H1 (cell line): Measurements from ENCODE around the gene HERC3. TPM values are rescaled to one million over a fixed set of nuclear protein-coding genes. Genes with fewer than 3 reads are reported as not detected.

Experiments used
- CTCF ChIA-PET: fragments of 300-600 bp; sonication (Branson Sonifier 250); formaldehyde crosslinking; loops from one replicate; lab custom pipeline; 2021; ENCODE audit not compliant: partially characterized antibody; lab: Charles Lee
- POLR2A ChIA-PET: fragments of 300-600 bp; sonication (Branson Sonifier 250); formaldehyde crosslinking; loops from one replicate; lab custom pipeline; 2021; ENCODE audit warnings: inconsistent platforms; ENCODE audit not compliant: partially characterized antibody; lab: Charles Lee
- DNase-seq, 2 experiments: peaks; one replicate each; pipeline versions ENCODE4 v3.0.0 to v3.0.0-alpha.2; 2010 to 2022; ENCODE audit warnings: low spot score in 2 of 2, low read depth in 1 of 2, mixed read lengths in 1 of 2
- FAIRE-seq: peaks from 2 replicates; lab custom pipeline; 2011; peaks lifted over from hg19 to GRCh38; lab: Jason Lieb, UNC
- H2AFZ ChIP-seq: 2 replicates; pipeline ENCODE4 v1.8.1; 2012; ENCODE audit warnings: low read length, inconsistent platforms
- H2AK5ac ChIP-seq: 2 replicates; pipeline ENCODE4 v1.6.1; 2013; ENCODE audit warnings: low read depth, low read length
- H2BK120ac ChIP-seq: replicated peaks from 2 replicates; pipeline ENCODE3; 2013; ENCODE audit warnings: low read depth, low read length, inconsistent platforms
- H2BK12ac ChIP-seq: 2 replicates; pipeline ENCODE4 v1.6.1; 2013; ENCODE audit warnings: low read depth, low read length
- H2BK15ac ChIP-seq: 2 replicates; pipeline ENCODE4 v1.6.1; 2013; ENCODE audit warnings: low read length
- H2BK20ac ChIP-seq: 2 replicates; pipeline ENCODE4 v1.6.1; 2013; ENCODE audit warnings: low read length
- H2BK5ac ChIP-seq: 2 replicates; pipeline ENCODE4 v1.6.1; 2013; ENCODE audit warnings: low read depth, low read length
- H3K14ac ChIP-seq: 2 replicates; pipeline ENCODE4 v1.6.1; 2013; ENCODE audit warnings: inconsistent platforms; ENCODE audit not compliant: insufficient read length
- H3K18ac ChIP-seq: 2 replicates; pipeline ENCODE4 v1.6.1; 2013; ENCODE audit warnings: low read length; ENCODE audit errors: extremely low read depth
- H3K23ac ChIP-seq: 2 replicates; pipeline ENCODE4 v1.6.1; 2013; ENCODE audit warnings: inconsistent platforms; ENCODE audit not compliant: insufficient read length
- H3K23me2 ChIP-seq: 2 replicates; pipeline ENCODE4 v1.6.1; 2013; ENCODE audit warnings: low read depth, low read length
- H3K27ac ChIP-seq: 2 replicates; pipeline ENCODE4 v1.6.1; 2011; ENCODE audit warnings: low read depth, low read length, inconsistent platforms
- H3K27me3 ChIP-seq, 4 experiments: replicated peaks in 1 of 4; 1 replicate in 1 of 4; 2 replicates in 3 of 4; pipeline versions ENCODE4 v1.6.1 to v1.8.1; 2011 to 2013; ENCODE audit warnings: low read length in 3 of 4, mild to moderate bottlenecking in 3 of 4, inconsistent platforms in 2 of 4, mixed read lengths in 2 of 4, moderate library complexity in 1 of 4; ENCODE audit not compliant: control insufficient read depth in 3 of 4, insufficient read depth in 3 of 4; ENCODE audit errors: extremely low read depth in 1 of 4
- H3K36me3 ChIP-seq, 4 experiments: 2 replicates each; pipeline versions ENCODE4 v1.6.1 to v1.8.1; 2011 to 2013; ENCODE audit warnings: mild to moderate bottlenecking in 4 of 4, low read length in 3 of 4, moderate library complexity in 2 of 4, control low read depth in 1 of 4, inconsistent platforms in 1 of 4; ENCODE audit not compliant: insufficient read depth in 4 of 4, control insufficient read depth in 2 of 4
- H3K4ac ChIP-seq: replicated peaks from 2 replicates; pipeline ENCODE3; 2013; ENCODE audit warnings: low read length, low read depth, mixed read lengths, inconsistent platforms; ENCODE audit not compliant: insufficient read length
- H3K4me1 ChIP-seq, 4 experiments: replicated peaks in 1 of 4; 1 replicate in 1 of 4; 2 replicates in 3 of 4; pipeline versions ENCODE4 v1.6.1 to v1.8.1; 2011 to 2013; ENCODE audit warnings: low read length in 3 of 4, inconsistent platforms in 2 of 4, mixed read lengths in 1 of 4; ENCODE audit not compliant: insufficient read depth in 4 of 4, control insufficient read depth in 3 of 4
- H3K4me2 ChIP-seq, 2 experiments: 2 replicates each; pipeline versions ENCODE4 v1.6.1 to v1.8.1; 2011 to 2013; ENCODE audit warnings: low read depth in 2 of 2, low read length in 2 of 2, control low read depth in 1 of 2, inconsistent platforms in 1 of 2, mild to moderate bottlenecking in 1 of 2; ENCODE audit not compliant: insufficient read depth in 1 of 2
- H3K4me3 ChIP-seq, 4 experiments: fragments of 200-600, 300-600 bp in 1 of 4; sonication (generic), shearing (Covaris generic), sonication (Bioruptor Twin) in 1 of 4; 2 replicates each; pipeline versions ENCODE4 v1.5.1 to v1.8.1; 2011 to 2016; ENCODE audit warnings: low read length in 4 of 4, low read depth in 3 of 4, control low read depth in 2 of 4, inconsistent platforms in 2 of 4, mild to moderate bottlenecking in 2 of 4, mixed read lengths in 1 of 4, moderate library complexity in 1 of 4; ENCODE audit not compliant: insufficient read depth in 2 of 4; ENCODE audit errors: extremely low read depth in 1 of 4
- H3K56ac ChIP-seq: replicated peaks from 2 replicates; pipeline ENCODE3; 2013; ENCODE audit warnings: low read depth, mild to moderate bottlenecking, mixed read lengths, low read length, inconsistent platforms; ENCODE audit not compliant: insufficient read length
- H3K79me1 ChIP-seq: 2 replicates; pipeline ENCODE4 v1.6.1; 2013; ENCODE audit warnings: low read depth, low read length, control low read depth
- H3K79me2 ChIP-seq, 2 experiments: 2 replicates each; pipeline versions ENCODE4 v1.6.1 to v1.8.1; 2012 to 2013; ENCODE audit warnings: low read length in 2 of 2, mild to moderate bottlenecking in 2 of 2, inconsistent platforms in 1 of 2; ENCODE audit not compliant: insufficient read depth in 2 of 2, control insufficient read depth in 1 of 2
- H3K9ac ChIP-seq, 4 experiments: replicated peaks in 1 of 4; 1 replicate in 1 of 4; 2 replicates in 3 of 4; pipeline versions ENCODE4 v1.6.1 to v1.8.1; 2011 to 2013; ENCODE audit warnings: low read depth in 3 of 4, low read length in 3 of 4, control low read depth in 2 of 4, mild to moderate bottlenecking in 2 of 4, moderate library complexity in 2 of 4, inconsistent platforms in 1 of 4; ENCODE audit errors: extremely low read depth in 1 of 4
- H3K9me3 ChIP-seq, 2 experiments: 2 replicates each; pipeline versions ENCODE4 v1.6.1 to v1.8.1; 2012 to 2013; ENCODE audit warnings: mild to moderate bottlenecking in 2 of 2, moderate library complexity in 2 of 2, control low read depth in 1 of 2, inconsistent platforms in 1 of 2, low read depth in 1 of 2, low read length in 1 of 2, mixed read lengths in 1 of 2; ENCODE audit not compliant: insufficient read depth in 2 of 2
- H4K20me1 ChIP-seq, 2 experiments: replicated peaks in 1 of 2; 2 replicates each; pipeline versions ENCODE3 to v1.8.1; 2011 to 2013; ENCODE audit warnings: inconsistent platforms in 2 of 2, low read length in 2 of 2, mild to moderate bottlenecking in 1 of 2; ENCODE audit not compliant: insufficient read depth in 2 of 2, control insufficient read depth in 1 of 2
- H4K5ac ChIP-seq: 2 replicates; pipeline ENCODE4 v1.6.1; 2013; ENCODE audit warnings: low read length, low read depth, mixed read lengths, inconsistent platforms; ENCODE audit not compliant: insufficient read length
- H4K8ac ChIP-seq: 2 replicates; pipeline ENCODE4 v1.8.0; 2013; ENCODE audit warnings: mild to moderate bottlenecking, moderate library complexity, low read length, inconsistent platforms; ENCODE audit not compliant: insufficient read depth; ENCODE audit errors: extremely low read depth
- H4K91ac ChIP-seq: replicated peaks from 2 replicates; pipeline ENCODE3; 2013; ENCODE audit warnings: low read length, mixed read lengths, inconsistent platforms; ENCODE audit not compliant: insufficient read length
- ATF2 ChIP-seq: IDR thresholded peaks from 2 replicates; pipeline ENCODE4 v1.6.1; 2012; ENCODE audit warnings: low read length, inconsistent platforms
- E2F6 ChIP-seq: IDR thresholded peaks from 2 replicates; pipeline ENCODE4 v1.6.1; 2012; ENCODE audit warnings: inconsistent platforms
- RXRA ChIP-seq: IDR thresholded peaks from 2 replicates; pipeline ENCODE4 v1.6.1; 2011; ENCODE audit warnings: low read depth, mild to moderate bottlenecking, low read length, moderate library complexity; ENCODE audit not compliant: insufficient read depth
- TAF7 ChIP-seq: optimal IDR thresholded peaks from 2 replicates; pipeline ENCODE3; 2011; ENCODE audit warnings: low read depth, mild to moderate bottlenecking, inconsistent platforms, low read length, moderate library complexity, borderline replicate concordance
- WGBS, 2 experiments: shearing (Covaris generic) in 1 of 2; methylation state at CpG; one replicate each; pipeline versions ENCODE4 v1.1.6 to v1.1.7; 2013 to 2015; ENCODE audit warnings: low lambda C conversion rate in 2 of 2, mixed read lengths in 2 of 2, inconsistent platforms in 1 of 2, low coverage in 1 of 2, missing lambda C conversion rate in 1 of 2; ENCODE audit not compliant: insufficient replicate concordance in 2 of 2, insufficient coverage in 1 of 2, insufficient read length in 1 of 2; ENCODE audit errors: extremely low coverage in 1 of 2, missing lambda C conversion rate in 1 of 2; 5-methylcytosine and 5-hydroxymethylcytosine counted together
- polyA plus RNA-seq, 7 experiments: library from polyadenylated mRNA; depleted of rRNA in 3 of 7; stranded (reverse) in 5 of 7; unstranded in 2 of 7; fragments of >200 nt in 5 of 7; fragments of 200-250 nt in 2 of 7; gene quantifications; 1 replicate in 5 of 7; 2 replicates in 1 of 7; 4 replicates in 1 of 7; pipeline versions ENCODE4 v1.2.1 to v1.2.3, GENCODE V29; 2011 to 2013; ENCODE audit warnings: missing spikeins in 2 of 7, mixed read lengths in 2 of 7
- total RNA-seq: library from RNA; stranded (reverse); fragmentation: NEBNext Ultra II Directional; extraction: Animal tissue kit (Norgen Biotek cat#: 25700); gene quantifications from 2 replicates; pipeline ENCODE4 v1.2.1, GENCODE V29; 2021

HERC3 gene
- total and polyA plus RNA-seq, 2 of the 8 experiments (the other 6 are each of a cell fraction or from before 2014, with no cell fraction given): 1.4 to 5.7 TPM

GRCh38 chr4:88645994-88646393 is 53.7 kb downstream of the HERC3 start:
- Histone ChIP-seq H3K27ac (no peak overlapping the region), H3K9ac (no peak overlapping the region), H4K8ac (no peak overlapping the region), H2BK15ac (no peak overlapping the region), H4K5ac (no peak overlapping the region), H3K4me3 (no peak overlapping the region), H2AFZ (no peak overlapping the region), H3K4me1 (peaks cover 7 to 11% (median 10%) of the 10 kb centered on the region in 4 experiments; a peak in 6 of 7 replicates), H4K91ac (peak overlapping the region; percentile 85), H3K4ac (no peak overlapping the region), H3K9me3 (peaks cover 0 to 9% of the 10 kb centered on the region in 2 experiments; a peak in 1 of 4 replicates), H2BK5ac (peak overlapping the region; percentile 55; the same call in 1 of the 2 replicates), H3K27me3 (no peaks in the 10 kb centered on the region), H2BK120ac (peak overlapping the region; percentile 18), H4K20me1 (no peaks in the 10 kb centered on the region), H2AK5ac (no peak overlapping the region; the same call in 1 of the 2 replicates), H3K79me1 (no peaks in the 10 kb centered on the region), H3K23ac (no peak overlapping the region), H3K56ac (no peak overlapping the region), H3K23me2 (no peaks in the 10 kb centered on the region), H3K36me3 (no peaks in the 10 kb centered on the region), H3K4me2 (peak overlapping the region in 1 of 2 experiments; percentile 34; a peak in 1 of 4 replicates), H2BK12ac (peak overlapping the region; percentile 89), H2BK20ac (peak overlapping the region; percentile 83; the same call in 1 of the 2 replicates), H3K18ac (no peak overlapping the region), H3K79me2 (no peaks in the 10 kb centered on the region), H3K14ac (no peak overlapping the region)
- no peak for DNase-seq
- 87% methylated on average over 1 of the region's 1 CpG; no CpG with 5 or more reads in 1 of the 2 experiments for WGBS, 2 experiments
- no peak for TF ChIP-seq TAF7
- no peak for TF ChIP-seq RXRA
- TF ChIP-seq ATF2: no peak
- TF ChIP-seq E2F6: no peak
- FAIRE-seq: no peak
- POLR2A ChIA-PET: interaction anchor here (1.3 kb wide), 1 partner anchor 9 kb away, joined by 4 read pairs; no protein-coding TSS in a partner anchor
- CTCF ChIA-PET: interaction anchor here (1.0 kb wide), 1 partner anchor 106 kb away, joined by 3 read pairs; no protein-coding TSS in a partner anchor
